NCI-H1105 treated with DMSO at 0.1 percent for 48 hours (cell line): ENCODE results near the gene ACSF2.
"Not testable (repeated sequence)": the region's sequence is repeated elsewhere in the genome, so short reads cannot be mapped to it uniquely, and the experiment has no call there.

Source experiments
- DNase-seq: peaks from one replicate; lab custom pipeline; 2025; lab: John Stamatoyannopoulos, UW

ACSF2 gene, protein sequence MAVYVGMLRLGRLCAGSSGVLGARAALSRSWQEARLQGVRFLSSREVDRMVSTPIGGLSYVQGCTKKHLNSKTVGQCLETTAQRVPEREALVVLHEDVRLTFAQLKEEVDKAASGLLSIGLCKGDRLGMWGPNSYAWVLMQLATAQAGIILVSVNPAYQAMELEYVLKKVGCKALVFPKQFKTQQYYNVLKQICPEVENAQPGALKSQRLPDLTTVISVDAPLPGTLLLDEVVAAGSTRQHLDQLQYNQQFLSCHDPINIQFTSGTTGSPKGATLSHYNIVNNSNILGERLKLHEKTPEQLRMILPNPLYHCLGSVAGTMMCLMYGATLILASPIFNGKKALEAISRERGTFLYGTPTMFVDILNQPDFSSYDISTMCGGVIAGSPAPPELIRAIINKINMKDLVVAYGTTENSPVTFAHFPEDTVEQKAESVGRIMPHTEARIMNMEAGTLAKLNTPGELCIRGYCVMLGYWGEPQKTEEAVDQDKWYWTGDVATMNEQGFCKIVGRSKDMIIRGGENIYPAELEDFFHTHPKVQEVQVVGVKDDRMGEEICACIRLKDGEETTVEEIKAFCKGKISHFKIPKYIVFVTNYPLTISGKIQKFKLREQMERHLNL

DNA sequence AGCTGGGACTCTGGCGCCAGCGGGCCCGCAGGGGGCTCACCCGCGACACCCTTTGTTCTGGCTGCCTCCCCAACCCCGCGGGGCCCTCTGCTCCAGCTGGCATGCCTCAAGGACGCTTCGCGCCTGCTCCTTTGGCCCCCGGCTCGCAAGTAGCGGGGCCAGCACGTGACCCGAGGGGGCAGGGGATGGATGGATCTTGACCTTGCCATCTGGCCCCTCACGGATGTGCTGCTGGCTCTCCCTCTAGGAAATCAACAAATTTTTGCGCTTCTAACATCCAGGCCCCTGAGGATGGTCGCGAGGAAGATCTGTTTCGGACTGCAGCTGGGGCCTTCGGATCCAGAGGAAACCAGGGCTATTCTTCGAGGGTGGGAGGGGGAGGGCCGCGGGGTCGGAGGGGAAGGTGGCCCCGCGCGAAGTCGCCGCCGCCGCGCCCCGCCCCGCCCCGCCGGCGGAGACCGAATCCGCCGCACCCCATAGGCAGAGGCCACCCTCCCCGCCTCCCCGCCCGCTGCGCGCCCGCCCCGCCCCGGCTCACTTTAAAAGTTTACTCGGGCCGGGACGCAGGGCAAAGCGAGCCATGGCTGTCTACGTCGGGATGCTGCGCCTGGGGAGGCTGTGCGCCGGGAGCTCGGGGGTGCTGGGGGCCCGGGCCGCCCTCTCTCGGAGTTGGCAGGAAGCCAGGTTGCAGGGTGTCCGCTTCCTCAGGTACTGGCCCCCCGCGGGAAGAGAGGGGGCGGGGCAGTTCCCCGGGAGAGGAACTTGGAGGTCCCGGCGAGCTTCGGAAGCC, at the start of gene ACSF2:
TSS of gene ACSF2 (plus strand) at position 537 of the 790 bp plus-strand sequence. CDS start at position 581, 44 bp downstream.
- peak; percentile 37 for DNase-seq

DNA sequence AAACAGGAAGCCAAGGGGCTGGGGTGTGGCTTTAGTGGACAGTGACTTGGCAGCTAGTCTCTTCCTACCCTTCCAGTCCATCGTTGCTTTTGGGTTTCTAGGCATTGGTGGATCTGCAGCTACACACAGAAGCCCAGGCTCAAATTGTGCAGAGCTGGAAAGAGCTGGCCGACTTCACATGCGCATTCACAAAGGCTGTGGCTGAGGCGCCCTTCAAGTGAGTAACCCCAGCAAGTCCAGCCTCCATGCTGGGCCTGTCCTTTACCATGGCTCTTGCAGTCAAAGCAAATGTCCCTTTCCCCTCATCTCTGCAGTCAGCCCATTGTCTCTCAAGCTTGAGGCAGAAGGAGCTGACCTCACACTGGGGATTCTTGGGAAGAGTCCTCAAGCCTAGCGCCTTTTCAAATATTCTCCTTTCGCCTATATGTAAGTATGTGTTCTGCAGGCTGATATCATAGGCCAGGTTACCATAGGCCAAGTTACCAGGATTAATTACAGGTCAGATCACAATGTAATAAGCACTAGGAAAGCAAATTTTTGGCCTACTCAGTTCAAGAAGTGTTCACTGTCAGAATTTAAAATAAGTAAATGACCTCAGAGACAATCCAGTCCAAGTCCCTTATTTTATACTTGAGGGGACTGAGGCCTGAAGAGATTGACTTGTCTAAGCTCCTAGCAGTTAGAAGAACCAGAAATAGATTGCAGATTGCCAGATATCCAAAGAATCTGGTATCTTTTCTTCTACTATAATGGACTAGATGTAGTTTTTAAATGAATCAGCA, 46.5 kb upstream of the ACSF2 start:
- no peak for DNase-seq

DNA sequence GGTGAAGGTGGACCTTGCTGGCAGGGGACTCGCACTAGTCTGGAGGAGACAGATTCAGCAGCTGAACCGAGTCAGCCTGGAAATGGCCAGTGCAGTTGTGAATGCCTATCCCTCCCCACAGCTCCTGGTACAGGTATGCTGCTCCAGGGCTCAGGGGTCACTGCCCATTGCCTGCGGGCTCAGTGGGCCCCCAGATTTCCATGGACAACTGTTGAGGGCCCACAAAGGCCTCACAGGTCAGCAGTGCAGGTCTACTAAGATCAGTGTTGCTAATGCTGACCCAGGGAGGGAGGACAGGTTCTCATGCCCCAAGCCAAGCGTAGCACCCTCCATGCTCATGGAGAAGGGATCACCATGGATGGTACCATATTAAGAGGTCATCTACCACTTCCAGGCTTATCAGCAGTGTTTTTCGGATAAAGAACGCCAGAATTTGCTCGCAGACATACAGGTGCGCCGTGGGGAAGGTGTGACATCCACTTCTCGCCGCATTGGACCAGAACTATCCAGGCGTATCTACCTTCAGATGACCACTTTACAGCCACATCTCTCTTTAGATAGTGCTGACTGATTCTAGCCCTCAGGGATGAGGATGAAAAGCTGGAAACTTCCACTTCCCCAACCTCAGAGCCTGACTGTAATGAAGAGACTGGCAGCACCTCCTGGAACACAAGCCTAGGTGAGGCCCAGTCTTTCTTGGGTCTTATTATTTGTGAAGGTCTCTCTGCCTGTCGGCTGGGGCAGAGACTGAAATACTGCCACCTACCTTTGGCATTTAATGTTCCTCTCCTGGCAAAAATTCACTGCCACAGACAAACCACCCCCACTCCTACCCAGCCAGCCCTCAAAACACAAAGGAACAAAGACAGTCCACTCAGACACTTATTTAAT, 45.4 kb upstream of the ACSF2 start:
- no peak for DNase-seq

DNA sequence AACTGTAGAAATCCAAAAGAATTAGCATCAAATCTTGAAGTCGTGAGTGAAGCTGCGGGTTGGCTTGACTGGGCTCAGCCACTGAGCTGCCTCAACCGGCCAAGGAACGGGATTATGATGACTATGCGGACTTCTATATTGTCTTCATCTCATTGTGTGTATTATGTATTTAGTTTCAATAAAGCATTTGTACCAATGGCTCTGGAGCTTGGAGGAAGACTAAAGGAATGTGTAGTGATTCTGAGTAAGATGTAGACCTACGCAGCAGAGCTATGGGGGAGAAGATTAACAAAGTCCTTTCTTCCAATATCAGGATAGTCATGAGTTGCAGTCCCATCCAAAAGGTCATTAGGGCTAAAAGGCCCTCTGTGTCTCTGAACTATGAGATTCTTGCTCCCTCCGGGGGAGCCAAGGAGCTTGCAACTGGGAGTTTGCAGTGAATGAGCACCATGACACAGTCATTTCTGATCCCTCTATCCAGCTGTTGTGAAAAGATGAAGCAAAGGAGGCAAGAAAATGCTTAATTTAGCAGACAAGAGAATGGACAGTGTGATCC, 44.7 kb upstream of the ACSF2 start:
- DNase-seq = no peak

DNA sequence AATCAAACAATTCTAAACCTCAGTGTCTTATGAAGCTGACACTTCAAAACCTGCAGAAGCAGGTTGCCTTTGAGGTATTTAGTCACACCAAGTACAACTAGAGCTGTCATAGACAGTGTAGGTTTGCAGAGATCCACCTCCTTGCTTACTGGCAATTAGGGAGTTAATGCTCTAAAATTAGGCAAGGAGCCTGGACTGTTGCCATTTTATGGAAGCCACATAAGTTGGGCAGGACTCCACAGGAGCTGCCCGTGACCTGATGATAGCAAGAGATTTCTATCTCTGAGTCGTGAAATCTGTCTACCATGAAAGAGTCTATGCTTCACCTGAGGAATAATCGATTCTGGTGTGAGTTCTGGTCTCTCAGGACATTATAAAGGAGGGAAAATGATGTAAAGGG, 44.1 kb upstream of the ACSF2 start:
- DNase-seq = no peak

DNA sequence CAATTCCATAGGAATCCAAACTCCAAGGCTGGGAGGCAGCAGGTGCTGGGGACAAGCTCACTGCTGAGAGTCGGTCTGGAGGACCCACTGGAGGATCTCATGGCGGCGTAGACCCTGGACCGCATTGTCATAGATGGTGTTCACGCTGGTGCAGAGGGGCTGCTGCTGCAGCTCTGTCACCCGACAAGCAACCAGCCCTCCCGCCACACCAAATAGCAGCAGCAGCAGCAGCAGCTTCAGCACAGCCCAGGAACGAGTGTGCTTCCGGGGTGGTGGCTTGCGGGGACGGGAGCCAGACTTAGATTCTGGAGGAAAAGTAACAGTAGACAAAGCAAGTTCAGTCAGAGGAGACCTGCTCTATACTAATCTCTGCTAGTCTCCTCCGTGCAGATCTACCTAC, 43.1 kb upstream of the ACSF2 start:
- DNase-seq = no peak

DNA sequence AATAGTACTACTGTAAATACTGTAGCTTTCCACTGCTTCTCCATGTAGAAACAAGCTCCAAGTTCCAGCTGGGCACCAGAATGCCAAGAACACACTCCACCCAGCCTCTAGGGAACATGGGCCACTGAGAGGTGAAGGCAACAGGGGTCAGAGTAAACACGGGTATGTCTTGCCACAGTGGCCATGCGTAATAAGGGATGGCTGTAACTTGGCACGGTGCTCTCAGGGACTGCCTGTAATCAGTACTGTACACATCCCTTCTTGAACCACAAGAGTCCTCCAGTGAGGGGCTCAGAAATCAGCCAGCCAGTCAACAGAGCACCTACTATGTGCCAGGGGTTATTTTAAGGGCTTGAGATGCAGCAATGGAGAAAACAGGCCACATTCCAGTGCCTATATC, 39.5 kb upstream of the ACSF2 start:
- no peak for DNase-seq

DNA sequence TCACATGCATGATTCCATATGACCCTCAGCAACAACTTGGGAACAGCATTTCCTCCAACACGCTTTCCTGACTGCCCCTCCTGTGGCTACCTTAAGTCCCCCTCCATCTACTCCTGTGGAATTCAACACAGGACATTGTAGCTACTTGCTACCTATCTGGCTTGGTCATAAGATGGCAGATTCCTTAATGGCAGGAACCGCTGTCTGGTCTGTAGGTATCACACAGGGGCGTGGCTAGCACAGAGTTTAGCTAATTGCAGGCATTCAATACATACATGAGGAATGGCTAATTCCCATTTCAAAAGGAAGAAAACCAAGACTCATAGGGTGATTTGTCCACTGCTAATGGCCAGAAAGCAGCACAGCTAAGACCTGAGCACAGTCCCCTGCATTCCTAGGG, 37.3 kb upstream of the ACSF2 start:
- DNase-seq = no peak

DNA sequence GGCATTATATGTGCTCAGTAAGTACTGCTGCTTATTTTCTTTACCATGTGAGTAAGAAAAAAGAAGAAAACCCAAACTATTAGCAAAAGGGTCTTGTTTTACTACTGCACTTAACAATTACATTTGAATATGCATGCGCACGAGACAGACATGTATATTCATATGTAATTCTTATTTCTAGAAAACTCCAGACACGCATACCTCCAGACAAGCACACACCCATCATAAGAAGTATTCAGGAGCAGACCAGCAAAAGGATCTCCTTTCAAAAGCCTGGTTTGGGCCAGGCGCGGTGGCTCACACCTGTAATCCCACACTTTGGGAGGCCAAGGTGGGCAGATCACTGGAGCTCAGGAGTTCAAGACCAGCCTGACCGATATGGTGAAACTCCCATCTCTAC, 36.5 kb upstream of the ACSF2 start:
- DNase-seq = no peak

DNA sequence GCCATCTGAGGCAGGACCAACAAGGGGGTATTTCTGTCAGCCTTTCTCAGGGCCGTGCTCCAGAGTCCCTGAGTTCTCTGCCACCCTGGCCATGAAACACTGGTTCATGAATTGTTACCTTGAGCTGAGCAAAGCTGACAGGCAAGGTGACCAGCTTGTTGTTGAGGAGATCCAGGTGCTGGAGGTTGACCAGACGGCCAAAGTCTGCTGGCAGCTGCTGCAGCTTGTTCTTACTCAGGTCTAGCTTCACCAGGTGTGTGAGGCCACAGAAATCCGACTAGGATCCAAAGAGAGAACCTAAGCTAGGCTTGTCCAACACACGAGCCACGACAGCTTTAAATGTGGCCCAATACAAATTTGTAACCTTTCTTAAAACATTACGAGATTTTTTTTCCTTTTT, 33.4 kb upstream of the ACSF2 start:
- DNase-seq = no peak

DNA sequence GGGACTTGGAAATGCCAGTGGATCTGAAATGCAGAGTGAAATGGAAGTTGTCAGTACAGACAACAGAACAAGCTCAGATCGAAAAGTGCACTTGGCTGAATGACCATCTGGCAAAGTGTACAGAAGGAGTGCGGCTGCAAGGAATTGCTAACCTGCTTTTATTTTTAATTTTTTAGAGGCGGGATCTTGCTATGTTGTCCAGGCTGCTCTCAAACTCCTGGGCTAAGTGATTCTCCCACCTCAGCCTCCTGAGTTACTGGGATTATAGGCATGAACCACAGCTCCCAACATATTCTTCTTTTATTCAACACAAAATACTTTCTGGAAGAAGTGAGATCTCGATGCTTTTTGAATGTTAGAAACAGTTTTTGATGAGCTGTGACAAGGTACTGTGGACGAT, 32.3 kb upstream of the ACSF2 start:
- no peak for DNase-seq

DNA sequence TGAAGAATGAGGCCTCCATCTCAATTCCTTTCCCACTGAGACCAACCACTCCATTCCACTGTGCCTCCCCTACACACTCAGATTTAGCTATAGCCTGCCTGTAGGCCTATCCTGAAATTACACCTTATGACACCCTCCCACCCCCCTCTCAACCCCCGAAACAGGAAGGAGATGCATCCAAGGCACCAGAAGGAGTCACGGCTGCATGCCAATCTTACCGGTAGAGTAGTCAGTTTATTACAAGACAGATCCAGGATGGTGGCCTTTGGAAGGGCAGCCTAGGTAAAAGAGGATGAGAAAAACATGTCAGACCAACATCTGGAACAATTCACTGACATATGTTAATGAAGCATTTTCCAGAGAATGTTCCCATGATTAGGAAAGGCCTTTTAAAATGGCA, 31.3 kb upstream of the ACSF2 start:
- DNase-seq = no peak

DNA sequence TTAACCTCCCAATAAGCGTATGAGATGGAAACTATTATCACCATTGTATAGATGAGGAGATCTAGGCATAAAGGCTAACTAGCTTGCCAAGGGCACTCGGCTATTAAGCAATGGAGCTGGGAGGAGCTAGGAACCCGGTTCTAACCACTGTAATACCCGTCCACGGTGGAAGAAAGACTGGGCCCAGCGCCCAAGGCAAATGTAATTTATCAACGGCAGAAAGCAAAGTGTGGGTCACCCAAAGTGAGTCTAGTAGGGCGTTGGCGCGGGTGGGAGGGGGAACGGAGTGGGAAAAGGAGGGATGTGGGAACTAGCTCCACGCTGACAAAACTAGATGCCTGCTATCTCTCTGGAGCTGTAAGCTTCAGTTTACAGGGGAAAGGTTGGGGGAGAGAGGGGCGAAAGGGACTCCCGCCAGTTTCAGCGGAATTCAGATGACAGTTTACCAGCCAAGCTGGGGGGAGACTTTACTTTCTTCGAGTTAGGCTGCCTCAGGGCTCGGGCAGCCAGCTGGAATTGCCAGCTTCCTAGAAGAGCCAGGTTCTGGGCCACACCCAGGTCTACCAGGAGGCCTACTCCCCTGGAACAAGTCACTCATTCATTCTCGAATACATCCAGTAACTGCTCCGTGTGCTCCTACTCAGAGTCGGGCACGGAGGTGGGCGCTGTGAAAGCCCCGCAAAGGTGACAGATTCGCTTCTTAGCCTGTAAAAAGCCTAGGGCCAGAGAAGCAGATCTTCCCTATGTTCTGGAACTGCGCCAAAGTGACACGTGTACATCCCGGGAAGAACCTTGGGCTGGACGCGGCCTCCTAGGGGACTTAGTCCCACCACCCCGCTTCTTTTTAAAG, 29.5 kb upstream of the ACSF2 start:
- peak; percentile 32 for DNase-seq

DNA sequence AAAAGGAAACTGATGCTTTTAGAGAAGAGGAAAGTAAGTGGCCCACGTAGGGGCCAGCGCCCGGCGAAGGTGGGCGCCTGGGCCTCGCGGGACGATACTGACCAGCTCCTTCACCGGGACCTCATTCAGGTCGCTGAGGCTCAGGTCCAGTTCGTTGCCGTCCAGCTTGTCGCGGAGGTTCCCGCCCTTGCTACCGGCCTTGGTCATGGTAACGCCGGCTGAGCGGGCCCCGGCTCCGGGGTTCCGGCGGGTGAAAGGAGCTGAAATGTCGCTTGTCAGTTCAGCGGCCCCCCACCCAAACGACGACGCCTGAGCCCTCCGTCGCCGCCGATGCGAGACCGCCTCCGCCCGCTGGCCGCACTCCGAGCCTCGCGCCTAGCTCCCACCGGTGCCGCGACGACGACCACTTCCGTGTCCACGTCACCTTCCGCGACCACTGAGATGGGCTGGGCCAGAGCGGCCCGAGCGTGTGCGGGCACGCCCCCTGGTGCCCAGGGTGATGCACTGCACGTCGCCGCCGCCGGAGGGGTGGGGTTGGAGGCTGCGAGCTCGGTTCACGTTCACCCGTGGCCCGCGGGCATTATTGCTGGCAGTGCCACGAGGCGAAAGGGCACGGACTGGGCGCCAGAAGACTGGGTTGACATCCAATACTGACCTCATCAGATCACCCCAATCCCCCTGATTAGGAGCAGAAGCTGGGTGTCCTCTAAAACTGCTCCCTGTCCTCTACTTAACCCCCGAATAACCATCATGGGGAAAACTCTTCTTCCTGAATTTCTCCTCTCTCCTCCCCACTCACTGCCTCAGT, 28.7 kb upstream of the ACSF2 start, which contains the start of gene LRRC59:
TSS of gene LRRC59 (minus strand) at position 413 of the 808 bp plus-strand sequence. CDS start at position 207, 206 bp downstream.
- peak; percentile 74 for DNase-seq

DNA sequence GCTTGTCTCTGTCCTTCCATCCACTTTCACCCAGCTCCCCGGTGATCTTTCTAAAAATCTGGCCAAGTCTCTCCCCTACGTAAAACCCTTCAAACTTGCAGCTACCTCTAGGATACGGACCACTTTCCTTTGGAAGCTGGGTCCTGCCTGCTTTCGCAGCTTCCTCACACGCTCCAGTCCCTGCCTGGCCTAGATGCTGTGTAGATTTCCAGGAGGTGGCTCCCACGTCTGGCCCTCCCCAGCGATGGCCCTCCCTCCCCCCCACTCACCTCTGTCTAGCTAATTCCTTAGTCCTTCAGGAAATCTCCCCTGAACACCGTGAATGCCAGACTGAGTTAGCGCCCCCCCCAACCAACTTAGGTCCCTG, 28.1 kb upstream of the ACSF2 start:
- DNase-seq = no peak

DNA sequence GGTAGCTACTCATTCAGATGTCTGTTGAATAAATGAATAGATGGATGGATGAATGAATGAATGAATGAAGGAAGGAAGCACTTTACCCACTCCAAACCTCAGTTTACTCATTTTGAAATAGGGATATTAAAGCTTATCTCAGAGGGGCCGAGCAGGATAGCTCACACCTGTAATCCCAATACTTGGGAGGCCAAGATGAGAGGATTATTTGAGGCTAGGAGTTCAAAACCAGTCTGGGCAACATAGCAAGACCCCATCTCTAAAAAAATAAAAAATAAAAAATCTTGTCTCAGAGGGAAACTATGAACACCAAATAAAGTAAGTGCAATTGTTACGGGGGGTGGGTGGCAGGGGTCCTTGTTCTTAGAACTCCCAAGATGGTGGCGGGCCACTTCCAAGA, 27.3 kb upstream of the ACSF2 start:
- not testable (repeated sequence) for DNase-seq

DNA sequence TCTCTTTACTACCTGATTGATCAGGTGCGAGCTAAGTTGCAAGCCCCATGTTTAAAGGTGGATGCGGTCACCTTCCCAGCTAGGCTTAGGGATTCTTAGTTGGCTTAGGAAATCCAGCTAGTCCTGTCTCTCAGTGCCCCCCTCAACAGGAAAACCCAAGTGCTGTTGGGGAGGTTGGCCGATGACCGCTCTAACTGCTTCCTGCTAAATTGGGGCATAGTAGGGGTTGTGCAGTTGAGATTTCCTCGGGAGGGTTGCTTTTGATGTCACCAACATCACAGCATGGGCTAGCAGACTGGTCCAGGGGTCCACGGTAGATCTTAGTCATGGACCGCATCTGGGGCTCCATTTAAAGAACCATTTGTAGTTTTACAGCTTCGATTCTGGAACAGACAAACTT, 26.4 kb upstream of the ACSF2 start:
- not testable (repeated sequence) for DNase-seq

DNA sequence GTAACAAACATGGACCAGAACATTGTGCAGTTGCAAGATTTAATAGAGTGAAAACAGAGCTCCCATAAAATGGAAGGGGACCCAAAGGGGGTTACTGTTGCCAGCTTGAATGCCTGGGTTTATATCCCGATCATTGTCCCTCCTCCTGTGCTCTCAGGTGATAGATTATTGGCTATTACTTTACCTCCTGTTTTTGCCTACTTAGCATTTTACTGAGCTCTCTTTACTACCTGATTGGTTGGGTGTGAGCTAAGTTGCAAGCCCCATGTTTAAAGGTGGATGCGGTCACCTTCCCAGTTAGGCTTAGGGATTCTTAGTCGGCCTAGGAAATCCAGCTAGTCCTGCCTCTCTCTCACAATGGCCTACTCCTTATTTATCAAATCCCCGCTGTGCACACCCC, 20.7 kb upstream of the ACSF2 start:
- not testable (repeated sequence) for DNase-seq

DNA sequence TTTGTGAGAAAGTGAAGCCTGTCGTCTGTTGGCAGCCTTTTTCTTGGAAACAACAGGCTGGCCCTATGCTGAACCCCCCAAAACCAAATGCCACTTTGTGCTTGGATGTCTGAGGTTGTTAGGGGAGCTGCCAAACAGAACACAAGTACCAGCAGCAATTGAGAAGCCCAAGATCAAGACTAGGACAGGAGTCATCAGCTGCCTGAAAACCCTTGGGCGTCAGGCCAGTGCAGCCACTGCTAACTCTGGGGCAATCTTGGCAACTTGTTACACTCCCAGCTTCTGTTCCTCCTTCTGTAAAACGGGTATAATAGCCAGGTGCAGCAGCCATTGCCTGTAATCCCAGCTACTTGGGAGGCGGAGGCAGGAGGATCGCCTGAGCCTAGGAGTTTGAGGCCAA, 19.4 kb upstream of the ACSF2 start:
- DNase-seq = no peak
